Measurements from ENCODE around the gene CCDC14.
A peak's percentile ranks its signal among the peaks of the same experiment; 100 is the strongest.
"Not testable (repeated sequence)": the region's sequence is repeated elsewhere in the genome, so short reads cannot be mapped to it uniquely, and the experiment has no call there.

CCDC14 gene

GRCh38 chr3:123960781-123961507 is at the start of gene CCDC14:
Gene CCDC14, minus strand, starts transcription at chr3:123961229. Its CDS starts 56 bp downstream, at chr3:123961173.
- peak; percentile 96 for DNase-seq

- not testable (repeated sequence) for DNase-seq
Observed at GRCh38 chr3:124008321-124008720, 47.3 kb upstream of the CCDC14 start.

DNA sequence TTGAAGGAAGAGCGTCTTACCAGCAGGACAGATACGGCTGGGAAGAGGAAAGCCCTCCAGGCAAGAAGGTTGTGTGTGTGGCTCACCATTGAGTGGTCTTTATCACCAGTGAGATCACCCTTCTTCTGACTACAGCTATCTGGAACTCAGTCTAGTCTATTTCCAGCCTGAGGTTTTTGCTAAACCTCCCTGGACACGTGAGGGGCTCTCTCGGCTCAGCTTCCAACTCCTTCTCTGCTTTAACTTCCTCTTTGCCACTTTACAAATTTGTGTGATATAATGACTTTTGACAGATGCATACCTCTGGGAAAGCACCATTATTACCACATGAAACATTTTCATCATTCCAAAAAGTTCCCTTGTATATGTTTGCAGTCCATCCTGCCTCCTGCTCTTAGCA is 46.2 kb upstream of the CCDC14 start:
- no peak for DNase-seq

DNA sequence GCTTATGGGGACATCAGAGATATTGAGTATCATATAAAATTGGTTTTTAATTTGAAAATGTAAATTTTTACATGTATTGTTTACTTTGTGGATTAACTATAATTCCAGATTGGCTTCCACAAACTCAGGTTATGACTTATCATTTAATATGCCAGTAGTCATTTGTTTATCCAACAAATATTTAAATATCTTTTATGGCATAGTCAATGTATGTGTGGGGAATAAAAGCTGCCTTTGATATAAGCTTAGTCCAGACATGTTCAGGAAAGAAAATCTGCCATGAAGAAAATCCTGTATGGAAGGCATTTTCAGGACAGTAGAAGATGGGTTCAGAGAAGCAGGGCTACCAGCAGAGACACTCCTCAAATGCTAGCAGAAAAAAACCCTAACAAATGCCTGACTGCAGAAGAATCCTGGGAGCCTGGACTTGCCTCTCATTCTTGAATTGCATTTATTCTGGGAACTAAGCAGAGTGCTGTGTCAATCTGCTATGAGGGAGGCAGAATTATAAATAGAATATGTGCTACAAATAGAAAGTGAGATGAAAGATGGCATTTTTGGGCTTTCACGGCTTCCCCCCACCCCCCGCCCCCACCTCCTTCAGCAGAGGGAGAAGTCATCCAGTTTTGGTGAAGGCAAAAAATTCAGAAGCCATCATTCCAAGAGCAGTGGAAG is 41.5 kb upstream of the CCDC14 start:
- DNase-seq, result not testable (repeated sequence)

- DNase-seq, result not testable (repeated sequence)
Observed at GRCh38 chr3:124001366-124001765, 40.3 kb upstream of the CCDC14 start.

DNA sequence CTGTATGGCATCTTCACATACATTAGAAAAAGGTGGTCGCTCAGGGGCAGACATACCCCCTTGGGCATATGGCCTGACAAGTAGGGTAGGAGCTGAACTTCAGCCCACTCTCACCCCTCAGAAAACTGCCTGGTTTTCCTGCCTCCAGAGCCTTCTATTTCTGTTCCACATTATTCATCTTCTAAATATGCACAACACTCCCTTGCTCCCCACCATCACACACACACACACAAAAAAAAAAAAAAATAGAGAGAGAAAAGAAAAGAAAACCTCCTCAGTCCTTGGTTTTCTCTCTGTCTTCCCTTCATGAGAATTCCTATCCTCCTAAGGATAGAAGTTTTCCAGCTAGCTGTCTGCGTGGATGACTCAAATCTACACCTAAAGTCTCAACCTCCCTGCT is 36.5 kb upstream of the CCDC14 start:
- DNase-seq, result no peak

DNA sequence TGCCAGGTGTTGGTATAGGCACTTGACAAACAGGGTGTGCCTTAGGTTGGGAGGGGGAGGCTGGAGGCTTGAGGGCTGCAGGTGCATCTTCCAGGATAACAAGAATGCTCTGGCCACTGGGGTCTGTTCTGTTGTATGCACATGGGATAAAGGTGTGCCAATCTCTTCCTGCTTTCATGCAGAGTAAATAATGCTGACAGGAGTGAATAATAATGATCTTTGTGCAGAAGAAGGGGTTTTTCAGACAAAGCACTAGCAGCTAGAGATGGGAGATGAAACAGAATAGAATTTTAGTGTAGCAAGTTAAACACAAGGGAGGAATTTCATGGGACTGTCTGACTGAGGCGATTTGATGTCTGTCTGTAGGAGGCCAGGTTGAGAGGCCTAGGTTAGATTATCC is 32.8 kb upstream of the CCDC14 start:
- DNase-seq, result no peak

DNA sequence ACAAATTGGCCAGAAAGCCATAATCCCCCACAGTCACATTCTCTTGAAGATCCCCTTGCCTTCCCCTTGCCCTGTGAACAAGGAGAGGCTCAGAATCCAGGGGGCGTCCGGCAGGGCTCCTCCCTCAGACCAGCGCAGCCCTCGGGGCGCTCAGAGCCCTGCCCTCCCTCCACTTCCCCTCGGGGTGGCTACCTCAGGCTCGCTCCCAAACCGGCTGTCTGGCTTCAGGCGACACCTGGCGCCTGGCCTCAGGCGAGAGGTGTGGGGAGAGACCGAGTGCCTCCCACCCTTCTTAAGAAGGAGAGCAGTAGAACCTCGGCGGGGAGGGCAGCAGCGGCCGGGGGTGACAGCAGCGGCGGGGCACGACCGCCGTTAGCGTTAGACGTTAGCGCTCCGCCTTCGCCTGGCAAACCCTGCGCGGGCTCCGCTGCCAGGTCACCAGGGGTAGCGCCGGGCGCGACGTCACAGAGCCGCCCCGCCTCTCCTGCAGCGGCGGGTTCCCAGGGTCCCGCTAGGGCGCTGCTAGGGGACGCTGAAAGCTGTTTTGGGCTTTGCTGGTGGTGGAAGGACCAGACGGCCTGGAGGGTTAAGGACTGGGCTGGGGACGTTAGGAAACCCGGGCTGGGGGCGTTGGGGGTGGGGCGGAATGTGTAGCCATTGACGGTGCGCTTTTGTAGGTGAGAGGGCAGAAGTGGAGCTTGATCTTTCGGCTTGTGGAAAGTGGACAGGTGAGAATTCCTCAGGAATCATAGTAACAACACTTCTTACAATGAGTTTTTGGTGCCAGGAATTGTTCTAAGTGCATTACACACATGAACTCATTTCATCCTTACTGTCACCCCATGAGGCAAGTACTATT is 30.9 kb upstream of the CCDC14 start, which contains the start of gene ROPN1:
TSS of gene ROPN1 (minus strand) at position 395 of the 859 bp plus-strand sequence. CDS start 11,643 bp downstream, outside the sequence.
- DNase-seq, result not testable (repeated sequence)

- no peak for DNase-seq
Observed at GRCh38 chr3:123986427-123986826, 25.4 kb upstream of the CCDC14 start.

GRCh38 chr3:123984957-123985356 is 23.9 kb upstream of the CCDC14 start:
- DNase-seq, result no peak

DNA sequence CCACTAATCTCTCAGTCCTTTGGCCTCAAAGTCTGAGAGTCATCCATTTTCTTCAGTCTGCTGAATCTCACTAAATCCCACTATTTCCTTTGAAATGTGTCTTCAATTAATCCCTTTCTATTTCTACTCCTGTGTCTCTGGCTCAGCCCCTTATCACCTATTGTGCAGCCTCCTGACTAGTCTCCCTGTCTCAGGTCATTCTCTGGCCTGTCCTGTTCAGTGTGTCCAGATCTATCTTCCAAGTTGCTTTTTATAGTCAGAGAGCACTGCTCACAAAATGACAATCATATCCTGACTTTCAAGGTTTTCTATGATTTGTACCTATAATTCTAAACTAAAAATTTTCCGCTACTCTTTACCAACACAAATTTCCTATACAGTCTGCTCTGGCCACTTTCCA is 23.3 kb upstream of the CCDC14 start:
- no peak for DNase-seq

DNA sequence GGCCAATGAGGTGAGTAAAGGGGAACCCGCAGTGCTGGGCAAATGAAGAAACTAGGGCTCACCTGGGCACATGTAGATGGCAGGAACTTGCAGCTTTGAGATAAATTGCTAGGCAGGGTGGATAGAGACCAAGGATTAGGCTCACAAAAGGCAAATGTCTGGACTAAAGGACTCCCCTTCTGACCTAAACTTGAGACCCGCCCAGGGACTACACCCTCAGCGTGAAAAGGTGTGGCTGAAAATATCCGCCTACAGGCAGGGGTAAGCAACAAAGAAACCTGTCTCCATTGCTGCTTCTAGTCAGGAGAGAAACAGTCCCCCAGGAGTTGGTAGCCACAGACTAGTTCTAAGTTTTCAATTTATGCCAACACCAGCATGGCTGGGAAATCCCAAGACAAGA is 20.3 kb upstream of the CCDC14 start:
- not testable (repeated sequence) for DNase-seq

- no peak for DNase-seq
Observed at GRCh38 chr3:123980539-123980938, 19.5 kb upstream of the CCDC14 start.

- peak; percentile 50 for DNase-seq
Observed at GRCh38 chr3:123979525-123980501, 18.8 kb upstream of the CCDC14 start.

DNA sequence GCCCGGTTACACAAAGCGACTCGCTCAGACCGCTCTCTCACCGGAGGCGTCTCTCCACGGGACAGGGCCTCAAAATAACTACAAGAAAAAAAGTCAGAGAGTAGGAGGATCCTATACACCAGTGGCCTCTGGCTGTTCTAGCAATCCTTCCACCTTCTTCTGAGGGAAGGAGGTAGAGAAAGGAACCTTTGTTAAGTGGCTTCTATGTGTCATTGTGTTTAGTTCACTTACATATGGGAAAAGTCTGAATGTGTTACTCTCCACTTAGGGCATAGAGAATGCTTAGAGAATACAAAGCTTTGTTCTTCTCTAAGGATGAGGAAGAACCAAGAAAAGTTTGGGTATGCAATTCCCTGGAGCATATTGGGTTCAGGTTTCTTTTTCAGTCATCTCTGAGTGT is 15.9 kb upstream of the CCDC14 start:
- DNase-seq, result not testable (repeated sequence)

GRCh38 chr3:123976181-123976898 is 15.3 kb upstream of the CCDC14 start:
- DNase-seq, result not testable (repeated sequence)

- DNase-seq, result not testable (repeated sequence)
Observed at GRCh38 chr3:123975030-123975429, 14.0 kb upstream of the CCDC14 start.

- DNase-seq, result no peak
Observed at GRCh38 chr3:123971406-123971805, 10.4 kb upstream of the CCDC14 start.

GRCh38 chr3:123967260-123967659 is 6.2 kb upstream of the CCDC14 start:
- DNase-seq, result not testable (repeated sequence)

DNA sequence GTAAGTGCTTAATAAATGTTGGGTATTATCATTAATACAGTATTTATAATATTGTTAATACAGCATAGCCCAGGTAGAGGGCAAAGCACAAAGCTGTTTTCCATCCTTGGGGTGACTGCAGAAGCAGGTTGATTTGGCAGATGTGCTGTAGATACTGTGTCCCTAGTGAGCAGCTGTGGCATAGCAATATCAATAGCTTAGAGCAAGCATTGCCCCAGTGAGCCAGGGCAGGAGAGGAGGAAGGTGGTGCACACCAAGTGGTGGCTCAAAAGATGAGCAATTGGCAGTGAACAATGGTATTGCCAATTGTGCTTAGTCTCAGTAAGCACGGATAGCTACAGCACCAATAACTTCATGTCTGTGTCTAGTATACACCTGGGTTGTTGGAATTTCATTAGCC is 5.8 kb upstream of the CCDC14 start:
- not testable (repeated sequence) for DNase-seq

GRCh38 chr3:123964793-123965192 is 3.8 kb upstream of the CCDC14 start:
- DNase-seq, result not testable (repeated sequence)

All from NCI-H1694 (cell line).